ENCODE measurements around the gene ARHGAP31. TPM values are rescaled to one million over a fixed set of nuclear protein-coding genes. Genes with fewer than 3 reads are reported as not detected.

Gene ARHGAP31
- total and polyA plus RNA-seq, 10 donors = 2.0 to 38.0 (median 25.3) TPM

- intact Hi-C loops (cut with DNase I; ENCODE audit: low total_unique reads) = no loop called here
- no peak for DNase-seq
- H3K9me3 ChIP-seq = no peaks in the 10 kb centered on the region
- TF ChIP-seq POLR2AphosphoS5 (IDR thresholded peaks at IDR 0.05) (no peak), CTCF (IDR thresholded peaks at IDR 0.05 in 8 of 11, conservative IDR thresholded peaks at IDR 0.05 in 3 of 11) (no peak), POLR2A (IDR thresholded peaks at IDR 0.05) (no peak)
- no peaks in the 10 kb centered on the region for H3K4me1 ChIP-seq
- H3K27me3 ChIP-seq (replicated peaks in 1 of 7) = no peaks in the 10 kb centered on the region
- H3K27ac ChIP-seq = no peak overlapping the region
- H3K36me3 ChIP-seq = peaks cover 0 to 45% (median 8%) of the 10 kb centered on the region in 6 donors
- 77 to 85% (median 83%) methylated on average over 1 of the region's 1 CpG for WGBS, 5 donors
- no peak overlapping the region for H3K4me3 ChIP-seq
Measured at GRCh38 chr3:119376758-119377157, 82.6 kb downstream of the ARHGAP31 start.

- DNase-seq = no peak
- Histone ChIP-seq H3K4me1 (no peaks in the 10 kb centered on the region), H3K36me3 (peaks cover 0 to 61% (median 20%) of the 10 kb centered on the region in 6 donors), H3K4me3 (no peak overlapping the region), H3K27ac (no peak overlapping the region), H3K9me3 (no peaks in the 10 kb centered on the region), H3K27me3 (replicated peaks in 1 of 7) (no peaks in the 10 kb centered on the region)
- WGBS, 5 donors = 79 to 86% (median 82%) methylated on average over 8 of the region's 8 CpGs
- intact Hi-C loops (cut with DNase I; ENCODE audit: low total_unique reads) = no loop called here
- TF ChIP-seq POLR2AphosphoS5 (IDR thresholded peaks at IDR 0.05) = no peak
- no peak for TF ChIP-seq CTCF (IDR thresholded peaks at IDR 0.05 in 8 of 11, conservative IDR thresholded peaks at IDR 0.05 in 3 of 11)
- TF ChIP-seq POLR2A (IDR thresholded peaks at IDR 0.05) = no peak
Measured at GRCh38 chr3:119378259-119378803, 84.1 kb downstream of the ARHGAP31 start.

- H3K36me3 ChIP-seq = peaks cover 0 to 70% (median 22%) of the 10 kb centered on the region in 6 donors
- intact Hi-C loops (cut with DNase I; ENCODE audit: low total_unique reads) = no loop called here
Measured at GRCh38 chr3:119380697-119381096, 86.5 kb downstream of the ARHGAP31 start.

GRCh38 chr3:119382134-119382533 is 88.0 kb downstream of the ARHGAP31 start:
- Histone ChIP-seq H3K9me3 (no peaks in the 10 kb centered on the region), H3K4me3 (no peak overlapping the region), H3K27me3 (replicated peaks in 1 of 7) (no peaks in the 10 kb centered on the region), H3K27ac (no peak overlapping the region), H3K4me1 (no peaks in the 10 kb centered on the region), H3K36me3 (peaks cover 0 to 72% (median 25%) of the 10 kb centered on the region in 6 donors)
- TF ChIP-seq POLR2AphosphoS5 (IDR thresholded peaks at IDR 0.05) (no peak), POLR2A (IDR thresholded peaks at IDR 0.05) (no peak), CTCF (IDR thresholded peaks at IDR 0.05 in 8 of 11, conservative IDR thresholded peaks at IDR 0.05 in 3 of 11) (no peak)
- DNase-seq = no peak
- WGBS, 5 donors = 95 to 99% (median 96%) methylated on average over 7 of the region's 7 CpGs
- intact Hi-C loops (cut with DNase I; ENCODE audit: low total_unique reads) = no loop called here

More at GRCh38 chr3:119380697-119381096, 86.5 kb downstream of the ARHGAP31 start:
- Histone ChIP-seq H3K27me3 (replicated peaks in 1 of 7) (no peaks in the 10 kb centered on the region), H3K27ac (no peak overlapping the region), H3K4me3 (no peak overlapping the region), H3K9me3 (no peaks in the 10 kb centered on the region), H3K4me1 (no peaks in the 10 kb centered on the region)
- TF ChIP-seq POLR2AphosphoS5 (IDR thresholded peaks at IDR 0.05) (no peak), CTCF (IDR thresholded peaks at IDR 0.05 in 8 of 11, conservative IDR thresholded peaks at IDR 0.05 in 3 of 11) (no peak), POLR2A (IDR thresholded peaks at IDR 0.05) (no peak)
- no peak for DNase-seq
- WGBS, 5 donors = 59 to 87% (median 78%) methylated on average over 3 of the region's 3 CpGs
